ENCODE measurements around the gene INSYN2B.

GRCh38 chr5:169943026-169943425 lies 37.3 kb downstream of the INSYN2B start:
- TF ChIP-seq EZH2 (IDR thresholded peaks at IDR 0.05; ENCODE audit: insufficient read depth, poor library complexity, severe bottlenecking) (no peak), EZH2phosphoT487 (IDR thresholded peaks at IDR 0.05; ENCODE audit: insufficient read depth, low read depth) (no peak)

All from GM23248 (cell line).